ENCODE results near the gene ADIPOQ. TPM values are rescaled to one million over a fixed set of nuclear protein-coding genes. Genes with fewer than 3 reads are reported as not detected.
"Not testable (repeated sequence)": the region's sequence is repeated elsewhere in the genome, so short reads cannot be mapped to it uniquely, and the experiment has no call there.

The ADIPOQ gene
- not detected in 2 replicates for total RNA-seq (2014; rRNA removed; shearing (Covaris generic))

GRCh38 chr3:186842426-186843038 is at the start of gene ADIPOQ:
Gene ADIPOQ, plus strand, starts transcription at chr3:186842710. Its CDS starts 10,349 bp downstream, at chr3:186853059.
- DNase-seq (ENCODE audit: low spot score) = no peak

- DNase-seq (ENCODE audit: low spot score) = no peak
These were observed 44.2 kb upstream of the ADIPOQ start for GRCh38 chr3:186798239-186798874.

GRCh38 chr3:186800285-186800684 is 42.2 kb upstream of the ADIPOQ start:
- no peak for DNase-seq (ENCODE audit: low spot score)

GRCh38 chr3:186802701-186803100 is 39.8 kb upstream of the ADIPOQ start:
- DNase-seq (ENCODE audit: low spot score) = no peak

GRCh38 chr3:186803447-186803846 is 39.1 kb upstream of the ADIPOQ start:
- not testable (repeated sequence) for DNase-seq (ENCODE audit: low spot score)

GRCh38 chr3:186806089-186807055 is 36.1 kb upstream of the ADIPOQ start, which contains the start of gene RFC4:
Gene RFC4, minus strand, starts transcription at chr3:186806482. Its CDS starts 1,769 bp downstream, at chr3:186804713.
- peak; percentile 88 for DNase-seq (ENCODE audit: low spot score)

GRCh38 chr3:186807231-186807630 is 35.3 kb upstream of the ADIPOQ start:
- no peak for DNase-seq (ENCODE audit: low spot score)

GRCh38 chr3:186810336-186810996 is 32.0 kb upstream of the ADIPOQ start:
- no peak for DNase-seq (ENCODE audit: low spot score)

GRCh38 chr3:186811313-186811712 is 31.2 kb upstream of the ADIPOQ start:
- not testable (repeated sequence) for DNase-seq (ENCODE audit: low spot score)

- no peak for DNase-seq (ENCODE audit: low spot score)
These were observed 28.4 kb upstream of the ADIPOQ start for GRCh38 chr3:186814100-186814499.

GRCh38 chr3:186815435-186815834 is 27.1 kb upstream of the ADIPOQ start:
- no peak for DNase-seq (ENCODE audit: low spot score)

- no peak for DNase-seq (ENCODE audit: low spot score)
These were observed 24.0 kb upstream of the ADIPOQ start for GRCh38 chr3:186818516-186818915.

GRCh38 chr3:186818956-186819355 is 23.6 kb upstream of the ADIPOQ start:
- DNase-seq (ENCODE audit: low spot score) = no peak

- DNase-seq (ENCODE audit: low spot score) = peak; percentile 64
These were observed 20.8 kb upstream of the ADIPOQ start for GRCh38 chr3:186821429-186822387.

GRCh38 chr3:186822388-186822759 is 20.1 kb upstream of the ADIPOQ start:
- DNase-seq (ENCODE audit: low spot score) = not testable (repeated sequence)

- no peak for DNase-seq (ENCODE audit: low spot score)
These were observed 19.1 kb upstream of the ADIPOQ start for GRCh38 chr3:186823386-186823785.

- no peak for DNase-seq (ENCODE audit: low spot score)
These were observed 17.9 kb upstream of the ADIPOQ start for GRCh38 chr3:186824430-186825139.

- DNase-seq (ENCODE audit: low spot score) = no peak
These were observed 17.2 kb upstream of the ADIPOQ start for GRCh38 chr3:186825294-186825821.

GRCh38 chr3:186825872-186826409 is 16.6 kb upstream of the ADIPOQ start:
- DNase-seq (ENCODE audit: low spot score) = no peak
